ENCODE measurements around the gene ZFP90.
"Not testable (repeated sequence)": the region's sequence is repeated elsewhere in the genome, so short reads cannot be mapped to it uniquely, and the experiment has no call there.

ZFP90 gene

GRCh38 chr16:68538880-68539701 is at the start of gene ZFP90:
Gene ZFP90, plus strand, starts transcription at chr16:68539291. Its CDS starts 502 bp downstream, at chr16:68539793.
- peak; percentile 67 to 84 (median 77) for DNase-seq (ENCODE audit: low read depth in 2 of 3, low spot score in 1 of 3)

GRCh38 chr16:68490358-68490757 is 48.7 kb upstream of the ZFP90 start:
- no peak for DNase-seq (ENCODE audit: low read depth in 2 of 3, low spot score in 1 of 3)

GRCh38 chr16:68490829-68491575 is 48.1 kb upstream of the ZFP90 start:
- DNase-seq (ENCODE audit: low read depth in 2 of 3, low spot score in 1 of 3), result no peak

GRCh38 chr16:68491576-68491950 is 47.5 kb upstream of the ZFP90 start:
- no peak for DNase-seq (ENCODE audit: low read depth in 2 of 3, low spot score in 1 of 3)

- DNase-seq (ENCODE audit: low read depth in 2 of 3, low spot score in 1 of 3), result no peak
Observed at GRCh38 chr16:68492151-68492542, 46.9 kb upstream of the ZFP90 start.

- no peak for DNase-seq (ENCODE audit: low read depth in 2 of 3, low spot score in 1 of 3)
Observed at GRCh38 chr16:68492543-68493411, 46.3 kb upstream of the ZFP90 start.

- DNase-seq (ENCODE audit: low read depth in 2 of 3, low spot score in 1 of 3), result no peak
Observed at GRCh38 chr16:68493412-68494070, 45.5 kb upstream of the ZFP90 start.

GRCh38 chr16:68494261-68494660 is 44.8 kb upstream of the ZFP90 start:
- DNase-seq (ENCODE audit: low read depth in 2 of 3, low spot score in 1 of 3), result not testable (repeated sequence)

- no peak for DNase-seq (ENCODE audit: low read depth in 2 of 3, low spot score in 1 of 3)
Observed at GRCh38 chr16:68496689-68497088, 42.4 kb upstream of the ZFP90 start.

GRCh38 chr16:68499006-68499405 is 40.1 kb upstream of the ZFP90 start:
- no peak for DNase-seq (ENCODE audit: low read depth in 2 of 3, low spot score in 1 of 3)

- no peak for DNase-seq (ENCODE audit: low read depth in 2 of 3, low spot score in 1 of 3)
Observed at GRCh38 chr16:68503334-68503733, 35.8 kb upstream of the ZFP90 start.

GRCh38 chr16:68504066-68504465 is 35.0 kb upstream of the ZFP90 start:
- DNase-seq (ENCODE audit: low read depth in 2 of 3, low spot score in 1 of 3), result no peak

GRCh38 chr16:68506331-68507053 is 32.6 kb upstream of the ZFP90 start:
- DNase-seq (ENCODE audit: low read depth in 2 of 3, low spot score in 1 of 3), result no peak

GRCh38 chr16:68508013-68508412 is 31.1 kb upstream of the ZFP90 start:
- no peak for DNase-seq (ENCODE audit: low read depth in 2 of 3, low spot score in 1 of 3)

GRCh38 chr16:68508641-68509240 is 30.4 kb upstream of the ZFP90 start:
- DNase-seq (ENCODE audit: low read depth in 2 of 3, low spot score in 1 of 3), result no peak

- no peak for DNase-seq (ENCODE audit: low read depth in 2 of 3, low spot score in 1 of 3)
Observed at GRCh38 chr16:68509381-68509780, 29.7 kb upstream of the ZFP90 start.

GRCh38 chr16:68510775-68511174 is 28.3 kb upstream of the ZFP90 start:
- no peak for DNase-seq (ENCODE audit: low read depth in 2 of 3, low spot score in 1 of 3)

- DNase-seq (ENCODE audit: low read depth in 2 of 3, low spot score in 1 of 3), result no peak
Observed at GRCh38 chr16:68512183-68512582, 26.9 kb upstream of the ZFP90 start.

GRCh38 chr16:68512742-68513141 is 26.3 kb upstream of the ZFP90 start:
- no peak for DNase-seq (ENCODE audit: low read depth in 2 of 3, low spot score in 1 of 3)

GRCh38 chr16:68514511-68514910 is 24.6 kb upstream of the ZFP90 start:
- no peak for DNase-seq (ENCODE audit: low read depth in 2 of 3, low spot score in 1 of 3)
